WTC11 (cell line): Measurements from ENCODE around the gene MARCHF10. TPM values are rescaled to one million over a fixed set of nuclear protein-coding genes. Genes with fewer than 3 reads are reported as not detected.

Source experiments
- ATAC-seq: fragments of 200-7000 bp; cut with Tn5 transposase; 2 replicates; pipeline ENCODE4 v1.10.0; 2021; ENCODE audit warnings: mild to moderate bottlenecking, moderate library complexity
- CTCF ChIA-PET: fragments of 300-600 bp; sonication (Branson Sonifier 250); formaldehyde crosslinking; loops from one replicate; lab custom pipeline; 2021; ENCODE audit warnings: antibody characterized with exemption; lab: Charles Lee
- POLR2A ChIA-PET: fragments of 350-600 bp; sonication (Branson Sonifier 250); formaldehyde crosslinking; loops from one replicate; lab custom pipeline; 2021; ENCODE audit warnings: antibody characterized with exemption; lab: Charles Lee
- DNase-seq: peaks from one replicate; pipeline ENCODE4 v3.0.0; 2021; ENCODE audit warnings: low spot score
- H3K27ac Mint-ChIP-seq: 2 replicates; pipeline ENCODE4 v1.8.0; 2021; ENCODE audit warnings: mixed read lengths
- H3K27me3 Mint-ChIP-seq: 2 replicates; pipeline ENCODE4 v1.8.0; 2021; ENCODE audit warnings: low read depth, mild to moderate bottlenecking, moderate library complexity, mixed read lengths
- H3K36me3 Mint-ChIP-seq: 2 replicates; pipeline ENCODE4 v1.8.0; 2021; ENCODE audit warnings: mixed read lengths
- H3K4me1 Mint-ChIP-seq: 2 replicates; pipeline ENCODE4 v1.8.0; 2022; ENCODE audit warnings: mixed read lengths
- H3K4me3 Mint-ChIP-seq: 2 replicates; pipeline ENCODE4 v1.8.0; 2021; ENCODE audit warnings: mild to moderate bottlenecking, moderate library complexity, mixed read lengths
- H3K9me3 Mint-ChIP-seq: 2 replicates; pipeline ENCODE4 v1.8.0; 2021; ENCODE audit warnings: mixed read lengths
- ATF1 ChIP-seq: sonication (generic); formaldehyde crosslinking; IDR thresholded peaks from 2 replicates; pipeline ENCODE4 v1.8.1; 2023; ENCODE audit warnings: mild to moderate bottlenecking, moderate library complexity, missing genetic modification reagents
- CREM ChIP-seq: sonication (generic); formaldehyde crosslinking; IDR thresholded peaks from 2 replicates; pipeline ENCODE4 v1.8.1; 2022; ENCODE audit warnings: mild to moderate bottlenecking, missing genetic modification reagents, moderate library complexity
- ELF4 ChIP-seq: sonication (generic); formaldehyde crosslinking; IDR thresholded peaks from 2 replicates; pipeline ENCODE4 v1.8.1; 2022; ENCODE audit warnings: low read depth, mild to moderate bottlenecking, moderate library complexity, missing genetic modification reagents
- FOXJ3 ChIP-seq: sonication (generic); formaldehyde crosslinking; IDR thresholded peaks from 2 replicates; pipeline ENCODE4 v1.9.0; 2021; ENCODE audit warnings: missing genetic modification reagents, mild to moderate bottlenecking, borderline replicate concordance
- NFATC4 ChIP-seq: fragments of 250-450 bp; sonication (Bioruptor Pico); IDR thresholded peaks from 2 replicates; pipeline ENCODE4 v1.9.0; 2021; ENCODE audit warnings: mild to moderate bottlenecking
- NFYB ChIP-seq: sonication (generic); formaldehyde crosslinking; conservative IDR thresholded peaks from 2 replicates; pipeline ENCODE4 v1.8.0; 2022; ENCODE audit warnings: low read depth, missing genetic modification reagents
- NR1H2 ChIP-seq: sonication (generic); formaldehyde crosslinking; IDR thresholded peaks from 2 replicates; pipeline ENCODE4 v1.9.0; 2021; ENCODE audit warnings: mild to moderate bottlenecking, moderate library complexity, missing genetic modification reagents
- NR2C2 ChIP-seq: sonication (generic); formaldehyde crosslinking; IDR thresholded peaks from 2 replicates; pipeline ENCODE4 v1.8.0; 2022; ENCODE audit warnings: mild to moderate bottlenecking, missing genetic modification reagents
- OVOL2 ChIP-seq: fragments of 250-450 bp; sonication (Bioruptor Pico); IDR thresholded peaks from 2 replicates; pipeline ENCODE4 v1.9.0; 2021; ENCODE audit warnings: mild to moderate bottlenecking, borderline replicate concordance
- PRRX2 ChIP-seq: fragments of 250-450 bp; sonication (Bioruptor Pico); IDR thresholded peaks from 2 replicates; pipeline ENCODE4 v1.8.0; 2021; ENCODE audit warnings: mild to moderate bottlenecking
- TEAD1 ChIP-seq: sonication (generic); formaldehyde crosslinking; IDR thresholded peaks from 2 replicates; pipeline ENCODE4 v1.8.0; 2022; ENCODE audit warnings: mild to moderate bottlenecking, missing genetic modification reagents
- ZNF138 ChIP-seq: sonication (generic); formaldehyde crosslinking; conservative IDR thresholded peaks from 2 replicates; pipeline ENCODE4 v1.8.1; 2022; ENCODE audit warnings: mild to moderate bottlenecking, moderate library complexity, missing genetic modification reagents
- ZNF396 ChIP-seq: fragments of 250-450 bp; sonication (Bioruptor Pico); IDR thresholded peaks from 2 replicates; pipeline ENCODE4 v1.8.0; 2021; ENCODE audit warnings: mild to moderate bottlenecking, moderate library complexity, borderline replicate concordance
- total RNA-seq: library from RNA; stranded (reverse); gene quantifications from 3 replicates; pipeline ENCODE4 v1.2.3, GENCODE V29; 2021
- TF ChIP-seq, protein P1 (sequence below): fragments of 250-450 bp; sonication (Bioruptor Pico); IDR thresholded peaks from 2 replicates; pipeline ENCODE4 v1.9.0; 2021; ENCODE audit warnings: mild to moderate bottlenecking, borderline replicate concordance
- TF ChIP-seq, protein P2 (sequence below): sonication (generic); formaldehyde crosslinking; IDR thresholded peaks from 2 replicates; pipeline ENCODE4 v1.8.1; 2023; ENCODE audit warnings: mild to moderate bottlenecking, missing genetic modification reagents, moderate library complexity
- TF ChIP-seq, protein P3 (sequence below): fragments of 250-450 bp; sonication (Bioruptor Pico); IDR thresholded peaks from 2 replicates; pipeline ENCODE4 v1.9.0; 2021; ENCODE audit warnings: mild to moderate bottlenecking
- TF ChIP-seq, protein P4 (sequence below): fragments of 250-450 bp; sonication (Bioruptor Pico); IDR thresholded peaks from 2 replicates; pipeline ENCODE4 v1.9.0; 2021; ENCODE audit warnings: moderate library complexity, mild to moderate bottlenecking, inconsistent platforms, borderline replicate concordance
- TF ChIP-seq, protein P5 (sequence below): sonication (generic); formaldehyde crosslinking; IDR thresholded peaks from 2 replicates; pipeline ENCODE4 v1.8.1; 2022; ENCODE audit warnings: low read depth, mild to moderate bottlenecking, moderate library complexity, missing genetic modification reagents, borderline replicate concordance

MARCHF10 gene
- total RNA-seq, 1 experiment from 2014 or later: 1.0 TPM

DNA sequence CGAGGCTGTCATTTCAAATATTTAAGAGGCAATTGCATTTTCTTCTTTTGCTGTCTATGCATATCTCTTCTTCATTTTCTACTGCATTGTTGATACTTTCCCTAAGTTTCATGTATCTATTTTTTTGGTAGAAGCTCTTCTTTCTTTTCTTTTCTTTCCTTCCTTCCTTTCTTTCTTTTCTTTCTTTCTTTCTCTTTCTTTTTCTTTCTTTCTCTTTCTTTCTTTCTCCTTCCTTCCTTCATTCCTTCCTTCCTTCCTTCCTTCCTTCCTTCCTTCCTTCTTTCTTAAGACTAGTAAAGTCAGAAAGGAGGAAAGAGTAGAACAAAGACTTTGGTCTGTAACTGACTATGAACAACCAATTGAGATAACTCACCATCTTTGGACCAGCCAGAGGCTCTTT is 146.8 kb downstream of the MARCHF10 start:
- POLR2A ChIA-PET: no interaction called here
- peaks cover 15% of the 10 kb centered on the region for H3K4me1 Mint-ChIP-seq
- no peak for TF ChIP-seq NFYB (CRISPR knock-in tag)
- TF ChIP-seq, protein P1, sequence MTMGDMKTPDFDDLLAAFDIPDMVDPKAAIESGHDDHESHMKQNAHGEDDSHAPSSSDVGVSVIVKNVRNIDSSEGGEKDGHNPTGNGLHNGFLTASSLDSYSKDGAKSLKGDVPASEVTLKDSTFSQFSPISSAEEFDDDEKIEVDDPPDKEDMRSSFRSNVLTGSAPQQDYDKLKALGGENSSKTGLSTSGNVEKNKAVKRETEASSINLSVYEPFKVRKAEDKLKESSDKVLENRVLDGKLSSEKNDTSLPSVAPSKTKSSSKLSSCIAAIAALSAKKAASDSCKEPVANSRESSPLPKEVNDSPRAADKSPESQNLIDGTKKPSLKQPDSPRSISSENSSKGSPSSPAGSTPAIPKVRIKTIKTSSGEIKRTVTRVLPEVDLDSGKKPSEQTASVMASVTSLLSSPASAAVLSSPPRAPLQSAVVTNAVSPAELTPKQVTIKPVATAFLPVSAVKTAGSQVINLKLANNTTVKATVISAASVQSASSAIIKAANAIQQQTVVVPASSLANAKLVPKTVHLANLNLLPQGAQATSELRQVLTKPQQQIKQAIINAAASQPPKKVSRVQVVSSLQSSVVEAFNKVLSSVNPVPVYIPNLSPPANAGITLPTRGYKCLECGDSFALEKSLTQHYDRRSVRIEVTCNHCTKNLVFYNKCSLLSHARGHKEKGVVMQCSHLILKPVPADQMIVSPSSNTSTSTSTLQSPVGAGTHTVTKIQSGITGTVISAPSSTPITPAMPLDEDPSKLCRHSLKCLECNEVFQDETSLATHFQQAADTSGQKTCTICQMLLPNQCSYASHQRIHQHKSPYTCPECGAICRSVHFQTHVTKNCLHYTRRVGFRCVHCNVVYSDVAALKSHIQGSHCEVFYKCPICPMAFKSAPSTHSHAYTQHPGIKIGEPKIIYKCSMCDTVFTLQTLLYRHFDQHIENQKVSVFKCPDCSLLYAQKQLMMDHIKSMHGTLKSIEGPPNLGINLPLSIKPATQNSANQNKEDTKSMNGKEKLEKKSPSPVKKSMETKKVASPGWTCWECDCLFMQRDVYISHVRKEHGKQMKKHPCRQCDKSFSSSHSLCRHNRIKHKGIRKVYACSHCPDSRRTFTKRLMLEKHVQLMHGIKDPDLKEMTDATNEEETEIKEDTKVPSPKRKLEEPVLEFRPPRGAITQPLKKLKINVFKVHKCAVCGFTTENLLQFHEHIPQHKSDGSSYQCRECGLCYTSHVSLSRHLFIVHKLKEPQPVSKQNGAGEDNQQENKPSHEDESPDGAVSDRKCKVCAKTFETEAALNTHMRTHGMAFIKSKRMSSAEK (CRISPR knock-in tag): no peak
- TF ChIP-seq CREM (CRISPR knock-in tag): no peak
- TF ChIP-seq PRRX2 (CRISPR knock-in tag): no peak
- TF ChIP-seq ZNF138: no peak
- TF ChIP-seq TEAD1 (CRISPR knock-in tag): no peak
- no peak for TF ChIP-seq OVOL2
- TF ChIP-seq, protein P2, sequence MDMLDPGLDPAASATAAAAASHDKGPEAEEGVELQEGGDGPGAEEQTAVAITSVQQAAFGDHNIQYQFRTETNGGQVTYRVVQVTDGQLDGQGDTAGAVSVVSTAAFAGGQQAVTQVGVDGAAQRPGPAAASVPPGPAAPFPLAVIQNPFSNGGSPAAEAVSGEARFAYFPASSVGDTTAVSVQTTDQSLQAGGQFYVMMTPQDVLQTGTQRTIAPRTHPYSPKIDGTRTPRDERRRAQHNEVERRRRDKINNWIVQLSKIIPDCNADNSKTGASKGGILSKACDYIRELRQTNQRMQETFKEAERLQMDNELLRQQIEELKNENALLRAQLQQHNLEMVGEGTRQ (CRISPR knock-in tag): no peak
- TF ChIP-seq NR2C2 (CRISPR knock-in tag): no peak
- TF ChIP-seq, protein P3, sequence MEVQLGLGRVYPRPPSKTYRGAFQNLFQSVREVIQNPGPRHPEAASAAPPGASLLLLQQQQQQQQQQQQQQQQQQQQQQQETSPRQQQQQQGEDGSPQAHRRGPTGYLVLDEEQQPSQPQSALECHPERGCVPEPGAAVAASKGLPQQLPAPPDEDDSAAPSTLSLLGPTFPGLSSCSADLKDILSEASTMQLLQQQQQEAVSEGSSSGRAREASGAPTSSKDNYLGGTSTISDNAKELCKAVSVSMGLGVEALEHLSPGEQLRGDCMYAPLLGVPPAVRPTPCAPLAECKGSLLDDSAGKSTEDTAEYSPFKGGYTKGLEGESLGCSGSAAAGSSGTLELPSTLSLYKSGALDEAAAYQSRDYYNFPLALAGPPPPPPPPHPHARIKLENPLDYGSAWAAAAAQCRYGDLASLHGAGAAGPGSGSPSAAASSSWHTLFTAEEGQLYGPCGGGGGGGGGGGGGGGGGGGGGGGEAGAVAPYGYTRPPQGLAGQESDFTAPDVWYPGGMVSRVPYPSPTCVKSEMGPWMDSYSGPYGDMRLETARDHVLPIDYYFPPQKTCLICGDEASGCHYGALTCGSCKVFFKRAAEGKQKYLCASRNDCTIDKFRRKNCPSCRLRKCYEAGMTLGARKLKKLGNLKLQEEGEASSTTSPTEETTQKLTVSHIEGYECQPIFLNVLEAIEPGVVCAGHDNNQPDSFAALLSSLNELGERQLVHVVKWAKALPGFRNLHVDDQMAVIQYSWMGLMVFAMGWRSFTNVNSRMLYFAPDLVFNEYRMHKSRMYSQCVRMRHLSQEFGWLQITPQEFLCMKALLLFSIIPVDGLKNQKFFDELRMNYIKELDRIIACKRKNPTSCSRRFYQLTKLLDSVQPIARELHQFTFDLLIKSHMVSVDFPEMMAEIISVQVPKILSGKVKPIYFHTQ (CRISPR knock-in tag): no peak
- no peak for TF ChIP-seq NR1H2 (CRISPR knock-in tag)
- TF ChIP-seq ZNF396: no peak
- TF ChIP-seq NFATC4 (CRISPR knock-in tag): no peak
- no peak for TF ChIP-seq ATF1 (CRISPR knock-in tag)
- no peak for TF ChIP-seq ELF4 (CRISPR knock-in tag)
- TF ChIP-seq, protein P4, sequence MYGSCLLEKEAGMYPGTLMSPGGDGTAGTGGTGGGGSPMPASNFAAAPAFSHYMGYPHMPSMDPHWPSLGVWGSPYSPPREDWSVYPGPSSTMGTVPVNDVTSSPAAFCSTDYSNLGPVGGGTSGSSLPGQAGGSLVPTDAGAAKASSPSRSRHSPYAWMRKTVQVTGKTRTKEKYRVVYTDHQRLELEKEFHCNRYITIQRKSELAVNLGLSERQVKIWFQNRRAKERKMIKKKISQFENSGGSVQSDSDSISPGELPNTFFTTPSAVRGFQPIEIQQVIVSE (CRISPR knock-in tag): no peak
- no peak for TF ChIP-seq FOXJ3 (CRISPR knock-in tag)
- TF ChIP-seq, protein P5, sequence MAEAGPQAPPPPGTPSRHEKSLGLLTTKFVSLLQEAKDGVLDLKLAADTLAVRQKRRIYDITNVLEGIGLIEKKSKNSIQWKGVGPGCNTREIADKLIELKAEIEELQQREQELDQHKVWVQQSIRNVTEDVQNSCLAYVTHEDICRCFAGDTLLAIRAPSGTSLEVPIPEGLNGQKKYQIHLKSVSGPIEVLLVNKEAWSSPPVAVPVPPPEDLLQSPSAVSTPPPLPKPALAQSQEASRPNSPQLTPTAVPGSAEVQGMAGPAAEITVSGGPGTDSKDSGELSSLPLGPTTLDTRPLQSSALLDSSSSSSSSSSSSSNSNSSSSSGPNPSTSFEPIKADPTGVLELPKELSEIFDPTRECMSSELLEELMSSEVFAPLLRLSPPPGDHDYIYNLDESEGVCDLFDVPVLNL (CRISPR knock-in tag): no peak
- TF ChIP-seq, all 79 proteins: peak for 0
- ATAC-seq (no peak), DNase-seq (no peak)
- no peaks in the 10 kb centered on the region for H3K27me3 Mint-ChIP-seq
- H3K4me3 Mint-ChIP-seq: no peak overlapping the region
- CTCF ChIA-PET: no interaction called here
- peaks cover 24% of the 10 kb centered on the region for H3K9me3 Mint-ChIP-seq
- peaks cover 9% of the 10 kb centered on the region for H3K36me3 Mint-ChIP-seq
- H3K27ac Mint-ChIP-seq: no peak overlapping the region
